OCI-LY7 (cell line): Measurements from ENCODE around the gene BRAF. TPM values are rescaled to one million over a fixed set of nuclear protein-coding genes. Genes with fewer than 3 reads are reported as not detected.

Source experiments
- BruUV-seq: library from RNA; stranded (reverse); fragments of 400-500 nt; replicated peaks from 2 replicates; lab custom pipeline; 2021; lab: Mats Ljungman, UMichigan
- CTCF ChIA-PET: fragments of 300-600 bp; sonication (Branson Sonifier 250); formaldehyde crosslinking; loops from one replicate; lab custom pipeline; 2022; ENCODE audit warnings: antibody characterized with exemption; ENCODE audit not compliant: unreplicated experiment; lab: Charles Lee
- POLR2A ChIA-PET: fragments of 300-600 bp; sonication (Branson Sonifier 250); formaldehyde crosslinking; loops from one replicate; lab custom pipeline; 2022; ENCODE audit warnings: antibody characterized with exemption; lab: Charles Lee
- DNase-seq: peaks from one replicate; pipeline ENCODE4 v3.0.0-alpha.2; 2015; ENCODE audit warnings: low spot score
- H2AFZ ChIP-seq: fragments of 200-600 bp; sonication (generic), shearing (Covaris generic); 2 replicates; pipeline ENCODE4 v1.6.1; 2014; ENCODE audit warnings: mild to moderate bottlenecking, antibody characterized with exemption, low read length, moderate library complexity
- H3K27ac ChIP-seq: fragments of 200-600 bp; sonication (generic); 2 replicates; pipeline ENCODE4 v1.5.1; 2014; ENCODE audit warnings: mixed run types, low read depth, mild to moderate bottlenecking, moderate library complexity, low read length, inconsistent platforms; ENCODE audit not compliant: poor library complexity, severe bottlenecking
- H3K36me3 ChIP-seq: fragments of 200-600 bp; sonication (generic); 2 replicates; pipeline ENCODE4 v1.6.1; 2014; ENCODE audit warnings: mild to moderate bottlenecking, antibody characterized with exemption, low read length, moderate library complexity, mixed read lengths; ENCODE audit not compliant: insufficient read depth
- H3K4me1 ChIP-seq: fragments of 200-600 bp; sonication (generic); 2 replicates; pipeline ENCODE4 v1.5.1; 2014; ENCODE audit warnings: mild to moderate bottlenecking, low read length; ENCODE audit not compliant: insufficient read depth, poor library complexity, severe bottlenecking
- H3K4me2 ChIP-seq: fragments of 200-600 bp; sonication (generic); 2 replicates; pipeline ENCODE4 v1.6.1; 2014; ENCODE audit warnings: mild to moderate bottlenecking, low read length
- H3K4me3 ChIP-seq: fragments of 200-600 bp; sonication (generic); 2 replicates; pipeline ENCODE4 v1.5.1; 2014; ENCODE audit warnings: mild to moderate bottlenecking, low read depth, low read length; ENCODE audit not compliant: poor library complexity, severe bottlenecking
- H3K79me2 ChIP-seq: fragments of 200-600 bp; sonication (generic); 2 replicates; pipeline ENCODE4 v1.6.1; 2016; ENCODE audit warnings: low read depth, mild to moderate bottlenecking, low read length, moderate library complexity, mixed read lengths; ENCODE audit not compliant: insufficient read depth
- H3K9me2 ChIP-seq: fragments of 200-600 bp; sonication (generic); 2 replicates; pipeline ENCODE4 v1.6.1; 2016; ENCODE audit warnings: mild to moderate bottlenecking, low read length, mixed read lengths; ENCODE audit not compliant: insufficient read depth
- H3K9me3 ChIP-seq: fragments of 200-600 bp; sonication (generic); 2 replicates; pipeline ENCODE4 v1.6.1; 2014; ENCODE audit warnings: mild to moderate bottlenecking, mixed run types, low read length, mixed read lengths
- H4K20me1 ChIP-seq: fragments of 200-600 bp; sonication (generic); 2 replicates; pipeline ENCODE4 v1.6.1; 2014; ENCODE audit warnings: mild to moderate bottlenecking, antibody characterized with exemption, low read length, moderate library complexity, mixed read lengths; ENCODE audit not compliant: insufficient read depth
- CTCF ChIP-seq: fragments of 200-600 bp; sonication (generic); conservative IDR thresholded peaks from 2 replicates; pipeline ENCODE4 v1.5.1; 2014; ENCODE audit warnings: mild to moderate bottlenecking, antibody characterized with exemption, low read length, moderate library complexity, mixed read lengths
- EZH2phosphoT487 ChIP-seq: fragments of 200-600 bp; sonication (generic); IDR thresholded peaks from 2 replicates; pipeline ENCODE4 v1.6.1; 2018; ENCODE audit warnings: low read depth, borderline replicate concordance, mild to moderate bottlenecking, mixed run types, antibody characterized with exemption, low read length, moderate library complexity, mixed read lengths
- intact Hi-C: fragments of 100-400 bp; cut with micrococcal nuclease; formaldehyde crosslinking; loops from one replicate; pipeline ENCODE4 v1.10.0; 2022; ENCODE audit not compliant: unreplicated experiment
- total RNA-seq, 2 experiments: library from RNA; depleted of rRNA in 1 of 2; stranded (reverse); fragments of >200 nt in 1 of 2; shearing (Covaris generic) in 1 of 2; gene quantifications; 2 replicates each; pipeline ENCODE4 v1.2.3, GENCODE V29; 2014 to 2022

BRAF gene
- total RNA-seq, 2 experiments from 2014 or later, result 17.1 to 41.6 TPM

DNA sequence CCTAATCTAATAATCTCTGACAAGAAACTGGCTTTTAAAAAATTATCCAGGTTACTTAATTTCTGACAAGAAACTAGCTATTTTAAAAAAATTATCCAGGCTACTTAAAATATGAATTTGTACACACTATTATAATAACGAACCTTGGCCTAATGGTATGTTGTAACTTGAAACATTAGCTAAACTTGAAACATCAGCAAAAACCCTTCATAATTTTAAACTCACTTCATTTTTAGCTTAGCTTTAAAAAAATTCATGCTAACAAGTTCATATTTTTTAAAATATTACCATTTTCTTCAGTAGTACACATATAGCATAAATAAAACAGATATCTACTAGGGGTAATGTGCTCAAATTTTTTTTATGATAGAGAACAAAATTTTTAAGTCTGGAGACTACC, 35.6 kb downstream of the BRAF start:
- ChIA-PET POLR2A (interaction anchor here (0.6 to 1.4 kb wide), 7 partner anchors 8 to 1626 kb away, joined by 3 to 9 read pairs (median 3); no protein-coding TSS in a partner anchor), CTCF (no interaction called here)
- DNase-seq, result no peak
- no peak overlapping the region for H3K4me2 ChIP-seq
- H3K27ac ChIP-seq, result no peak overlapping the region
- H2AFZ ChIP-seq, result no peak overlapping the region
- intact Hi-C loops, result no loop called here
- H3K4me3 ChIP-seq, result no peak overlapping the region
- H4K20me1 ChIP-seq, result peaks cover 14% of the 10 kb centered on the region
- H3K4me1 ChIP-seq, result peaks cover 14% of the 10 kb centered on the region
- H3K9me3 ChIP-seq, result 0 out of 2 replicates have a peak, but pooled peaks cover 5% of the 10 kb centered on the region
- BruUV-seq, result no TSS peak
- H3K9me2 ChIP-seq, result no peaks in the 10 kb centered on the region
- 0 out of 2 replicates have a peak, but pooled peaks cover 3% of the 10 kb centered on the region for H3K36me3 ChIP-seq
- TF ChIP-seq CTCF (no peak), EZH2phosphoT487 (no peak)
- peaks cover 85% of the 10 kb centered on the region for H3K79me2 ChIP-seq

DNA sequence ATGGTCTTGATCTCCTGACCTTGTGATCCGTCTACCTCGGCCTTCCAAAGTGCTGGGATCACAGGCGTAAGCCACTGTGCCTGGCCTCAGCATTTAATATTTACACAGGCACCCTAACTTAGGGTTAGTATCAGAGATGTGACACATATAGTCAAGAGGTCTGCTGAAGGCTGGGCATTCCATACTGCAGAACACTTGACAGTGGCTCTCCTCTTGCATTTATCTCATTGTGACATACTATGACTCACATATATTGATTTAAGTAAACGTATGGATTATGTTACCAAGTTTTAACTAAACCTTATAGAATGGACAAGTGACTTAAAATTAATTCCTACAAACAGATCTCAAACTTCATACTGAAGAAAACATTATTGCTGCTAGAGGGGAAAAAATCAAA, 36.6 kb downstream of the BRAF start:
- ChIA-PET CTCF (no interaction called here), POLR2A (interaction anchor here (0.6 to 1.4 kb wide), 5 partner anchors 14 to 1700 kb away, joined by 3 to 6 read pairs (median 3); no protein-coding TSS in a partner anchor)
- Histone ChIP-seq H3K4me2 (no peak overlapping the region), H3K9me3 (0 out of 2 replicates have a peak, but pooled peaks cover 5% of the 10 kb centered on the region), H3K36me3 (no peaks in the 10 kb centered on the region), H3K4me1 (peaks cover 23% of the 10 kb centered on the region), H2AFZ (no peak overlapping the region), H3K27ac (no peak overlapping the region), H3K9me2 (no peaks in the 10 kb centered on the region), H3K79me2 (peaks cover 90% of the 10 kb centered on the region), H4K20me1 (peaks cover 14% of the 10 kb centered on the region), H3K4me3 (no peak overlapping the region)
- no TSS peak for BruUV-seq
- intact Hi-C loops, result no loop called here
- TF ChIP-seq CTCF (no peak), EZH2phosphoT487 (no peak)
- no peak for DNase-seq

DNA sequence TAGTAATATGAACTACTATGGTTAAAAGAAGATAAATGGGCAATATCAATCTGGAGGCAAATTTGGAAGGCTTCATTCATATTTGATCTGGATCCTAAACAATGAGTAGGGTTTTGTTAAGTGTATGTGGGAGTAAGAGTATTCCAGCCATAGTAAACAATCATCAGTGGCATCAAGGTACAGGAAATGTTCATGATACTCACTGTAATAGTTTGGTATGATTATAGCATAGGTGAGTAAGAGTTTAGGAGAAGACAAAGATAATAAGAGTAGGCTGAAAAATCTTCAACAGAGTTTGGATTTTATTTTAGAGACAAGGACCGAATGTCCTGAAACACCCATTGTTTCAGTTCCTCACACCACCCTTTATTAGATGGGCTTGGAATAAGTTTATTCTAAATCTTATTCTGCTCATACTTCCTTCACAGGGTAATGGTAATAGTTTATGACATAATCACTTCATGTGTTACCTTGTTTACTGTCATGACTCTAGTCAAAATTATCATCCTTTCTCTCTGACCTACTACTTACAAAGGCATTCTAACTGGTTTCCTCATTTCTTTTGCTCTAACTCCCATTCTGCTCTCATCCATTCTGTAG, 38.9 kb downstream of the BRAF start:
- H3K4me2 ChIP-seq, result no peak overlapping the region
- BruUV-seq, result no TSS peak
- no peak overlapping the region for H2AFZ ChIP-seq
- H3K9me3 ChIP-seq, result 0 out of 2 replicates have a peak, but pooled peaks cover 5% of the 10 kb centered on the region
- H4K20me1 ChIP-seq, result peaks cover 14% of the 10 kb centered on the region
- H3K4me1 ChIP-seq, result peaks cover 17% of the 10 kb centered on the region
- no peak overlapping the region for H3K27ac ChIP-seq
- ChIA-PET POLR2A (no interaction called here), CTCF (no interaction called here)
- no peak for DNase-seq
- peaks cover 73% of the 10 kb centered on the region for H3K79me2 ChIP-seq
- H3K4me3 ChIP-seq, result no peak overlapping the region
- TF ChIP-seq CTCF, result no peak
- intact Hi-C loops, result no loop called here
- no peaks in the 10 kb centered on the region for H3K36me3 ChIP-seq
- H3K9me2 ChIP-seq, result no peaks in the 10 kb centered on the region
